Measurements from ENCODE around the gene HS2ST1.

HS2ST1 gene

DNA sequence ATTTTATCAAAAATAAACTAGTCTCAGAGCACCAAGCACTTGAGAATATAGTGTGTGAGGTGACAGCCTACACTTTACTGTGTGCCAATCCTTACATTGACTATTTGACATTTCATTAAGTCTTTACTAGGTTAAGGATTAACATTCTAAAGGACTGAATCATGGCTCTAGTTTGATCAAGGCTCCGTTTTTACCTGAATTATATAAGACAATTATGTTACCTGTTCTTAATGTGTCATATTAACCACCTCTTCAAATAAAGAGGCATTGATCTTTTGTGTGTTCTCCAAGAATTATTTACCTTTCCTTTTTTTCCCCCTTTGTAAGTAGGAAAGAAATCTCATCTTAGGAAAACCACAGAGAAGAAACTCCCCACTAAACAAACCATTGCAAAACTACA is 189.7 kb downstream of the HS2ST1 start:
- ChIA-PET POLR2A (no interaction called here), CTCF (no interaction called here)
- TF ChIP-seq ELF4 (IDR thresholded peaks at IDR 0.05) (no peak), L3MBTL2 (conservative IDR thresholded peaks at IDR 0.05) (no peak), CTBP1 (IDR thresholded peaks at IDR 0.05; ENCODE audit: borderline replicate concordance) (no peak), ARNT (IDR thresholded peaks at IDR 0.05) (no peak), BHLHE40 (IDR thresholded peaks at IDR 0.05; ENCODE audit: borderline replicate concordance) (no peak), NFRKB (IDR thresholded peaks at IDR 0.05) (no peak), FOXK2 (IDR thresholded peaks at IDR 0.05) (no peak), TARDBP (IDR thresholded peaks at IDR 0.05) (no peak), LEF1 (IDR thresholded peaks at IDR 0.05; ENCODE audit: borderline replicate concordance) (no peak), SUZ12 (IDR thresholded peaks at IDR 0.05) (no peak), ZNF384 (IDR thresholded peaks at IDR 0.05) (no peak), FOXM1 (IDR thresholded peaks at IDR 0.05; ENCODE audit: borderline replicate concordance) (no peak)
- TF ChIP-seq, protein P1, sequence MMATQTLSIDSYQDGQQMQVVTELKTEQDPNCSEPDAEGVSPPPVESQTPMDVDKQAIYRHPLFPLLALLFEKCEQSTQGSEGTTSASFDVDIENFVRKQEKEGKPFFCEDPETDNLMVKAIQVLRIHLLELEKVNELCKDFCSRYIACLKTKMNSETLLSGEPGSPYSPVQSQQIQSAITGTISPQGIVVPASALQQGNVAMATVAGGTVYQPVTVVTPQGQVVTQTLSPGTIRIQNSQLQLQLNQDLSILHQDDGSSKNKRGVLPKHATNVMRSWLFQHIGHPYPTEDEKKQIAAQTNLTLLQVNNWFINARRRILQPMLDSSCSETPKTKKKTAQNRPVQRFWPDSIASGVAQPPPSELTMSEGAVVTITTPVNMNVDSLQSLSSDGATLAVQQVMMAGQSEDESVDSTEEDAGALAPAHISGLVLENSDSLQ (IDR thresholded peaks at IDR 0.05), result no peak
- DNase-seq (ENCODE audit: extremely low spot score), result no peak

DNA sequence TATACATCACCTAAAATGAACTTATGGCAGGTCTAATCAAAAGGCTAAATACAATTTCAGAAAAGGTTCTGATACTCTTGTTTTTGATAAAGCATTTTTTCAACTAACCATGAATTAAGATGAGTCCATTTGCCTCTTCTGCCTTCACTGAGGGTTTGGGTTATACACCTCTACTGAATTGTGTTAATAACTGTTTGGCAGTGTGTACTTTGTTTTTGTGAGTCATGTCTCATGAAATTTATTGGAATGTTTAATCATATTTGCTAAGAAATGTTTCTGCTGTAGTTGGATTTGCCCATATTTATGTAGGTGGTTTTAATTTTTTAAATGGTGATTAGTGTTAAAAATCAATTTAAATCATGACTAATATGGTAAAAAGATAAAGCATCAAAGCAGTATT is 190.5 kb downstream of the HS2ST1 start:
- TF ChIP-seq BHLHE40 (IDR thresholded peaks at IDR 0.05; ENCODE audit: borderline replicate concordance), result no peak
- TF ChIP-seq NFRKB (IDR thresholded peaks at IDR 0.05), result no peak
- no peak for TF ChIP-seq L3MBTL2 (conservative IDR thresholded peaks at IDR 0.05)
- no peak for TF ChIP-seq ELF4 (IDR thresholded peaks at IDR 0.05)
- TF ChIP-seq FOXA1 (IDR thresholded peaks at IDR 0.05), result no peak
- TF ChIP-seq ARNT (IDR thresholded peaks at IDR 0.05), result no peak
- no peak for TF ChIP-seq ZNF384 (IDR thresholded peaks at IDR 0.05)
- TF ChIP-seq LEF1 (IDR thresholded peaks at IDR 0.05; ENCODE audit: borderline replicate concordance), result no peak
- ChIA-PET CTCF (no interaction called here), POLR2A (no interaction called here)
- no peak for DNase-seq (ENCODE audit: extremely low spot score)

DNA sequence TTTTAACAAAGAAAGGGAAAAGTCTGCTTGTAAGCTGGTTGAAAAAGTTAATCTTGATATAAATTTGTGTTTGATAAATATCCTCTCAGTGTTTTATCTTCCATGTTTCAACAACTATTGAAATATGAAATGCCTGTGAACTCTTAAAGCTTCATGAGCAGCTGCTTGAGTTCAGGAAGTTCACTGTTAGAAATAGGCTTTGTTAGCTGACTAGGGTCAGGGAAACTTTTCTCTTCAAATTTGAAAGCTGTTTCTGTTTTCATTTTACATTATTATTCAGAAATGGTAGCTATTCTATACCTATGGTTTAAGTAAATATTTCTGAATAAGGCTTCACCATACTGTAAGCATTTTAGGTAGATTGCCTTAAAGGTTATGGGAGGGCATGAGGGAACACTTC is 191.7 kb downstream of the HS2ST1 start:
- DNase-seq (ENCODE audit: extremely low spot score), result no peak
- no peak for TF ChIP-seq HDGF (IDR thresholded peaks at IDR 0.05; ENCODE audit: borderline replicate concordance)
- no peak for TF ChIP-seq BHLHE40 (IDR thresholded peaks at IDR 0.05; ENCODE audit: borderline replicate concordance)
- TF ChIP-seq, protein P1 (IDR thresholded peaks at IDR 0.05), result no peak
- no peak for TF ChIP-seq ELF4 (IDR thresholded peaks at IDR 0.05)
- TF ChIP-seq SUZ12 (IDR thresholded peaks at IDR 0.05), result no peak
- no peak for TF ChIP-seq FOXM1 (IDR thresholded peaks at IDR 0.05; ENCODE audit: borderline replicate concordance)
- TF ChIP-seq TARDBP (IDR thresholded peaks at IDR 0.05), result no peak
- no peak for TF ChIP-seq ZNF384 (IDR thresholded peaks at IDR 0.05)
- TF ChIP-seq LEF1 (IDR thresholded peaks at IDR 0.05; ENCODE audit: borderline replicate concordance), result no peak
- TF ChIP-seq FOXA1 (IDR thresholded peaks at IDR 0.05), result no peak
- no peak for TF ChIP-seq ARNT (IDR thresholded peaks at IDR 0.05)
- no peak for TF ChIP-seq NFRKB (IDR thresholded peaks at IDR 0.05)
- TF ChIP-seq L3MBTL2 (conservative IDR thresholded peaks at IDR 0.05), result no peak
- TF ChIP-seq FOXK2 (IDR thresholded peaks at IDR 0.05), result no peak
- TF ChIP-seq SP1 (IDR thresholded peaks at IDR 0.05), result no peak
- no peak for TF ChIP-seq CTBP1 (IDR thresholded peaks at IDR 0.05; ENCODE audit: borderline replicate concordance)
- CTCF ChIA-PET, result interaction anchor here (0.6 kb wide), 1 partner anchor 8 kb away, joined by 5 read pairs; no protein-coding TSS in a partner anchor
- POLR2A ChIA-PET, result no interaction called here

DNA sequence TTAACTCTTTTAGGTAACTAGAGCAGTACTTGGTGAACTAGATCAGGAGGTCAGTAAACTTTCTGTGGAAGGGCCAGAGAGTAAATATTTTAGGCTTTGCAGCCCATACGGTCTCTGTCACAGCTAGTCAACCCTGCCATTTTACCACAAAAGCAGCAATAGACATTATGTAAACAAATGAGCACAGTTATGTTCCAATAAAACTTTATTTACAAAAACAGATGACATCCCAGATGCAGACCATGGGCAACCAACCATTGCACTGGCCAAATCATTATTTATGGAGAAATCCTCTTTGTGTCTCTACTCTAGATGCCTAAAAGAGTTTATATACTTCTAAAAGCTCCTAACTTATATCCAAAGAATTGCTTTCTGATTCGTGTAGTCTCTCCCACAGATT is 192.4 kb downstream of the HS2ST1 start:
- DNase-seq (ENCODE audit: extremely low spot score), result no peak
- ChIA-PET CTCF (no interaction called here), POLR2A (no interaction called here)
- TF ChIP-seq TARDBP (IDR thresholded peaks at IDR 0.05) (no peak), LEF1 (IDR thresholded peaks at IDR 0.05; ENCODE audit: borderline replicate concordance) (no peak), CTBP1 (IDR thresholded peaks at IDR 0.05; ENCODE audit: borderline replicate concordance) (no peak), SUZ12 (IDR thresholded peaks at IDR 0.05) (no peak), FOXK2 (IDR thresholded peaks at IDR 0.05) (no peak), ARNT (IDR thresholded peaks at IDR 0.05) (no peak), BHLHE40 (IDR thresholded peaks at IDR 0.05; ENCODE audit: borderline replicate concordance) (no peak), FOXM1 (IDR thresholded peaks at IDR 0.05; ENCODE audit: borderline replicate concordance) (no peak), FOXA1 (IDR thresholded peaks at IDR 0.05) (no peak), HDGF (IDR thresholded peaks at IDR 0.05; ENCODE audit: borderline replicate concordance) (no peak), NFRKB (IDR thresholded peaks at IDR 0.05) (no peak), L3MBTL2 (conservative IDR thresholded peaks at IDR 0.05) (no peak), SP1 (IDR thresholded peaks at IDR 0.05) (no peak), ELF4 (IDR thresholded peaks at IDR 0.05) (no peak)
- TF ChIP-seq, protein P1 (IDR thresholded peaks at IDR 0.05), result no peak

DNA sequence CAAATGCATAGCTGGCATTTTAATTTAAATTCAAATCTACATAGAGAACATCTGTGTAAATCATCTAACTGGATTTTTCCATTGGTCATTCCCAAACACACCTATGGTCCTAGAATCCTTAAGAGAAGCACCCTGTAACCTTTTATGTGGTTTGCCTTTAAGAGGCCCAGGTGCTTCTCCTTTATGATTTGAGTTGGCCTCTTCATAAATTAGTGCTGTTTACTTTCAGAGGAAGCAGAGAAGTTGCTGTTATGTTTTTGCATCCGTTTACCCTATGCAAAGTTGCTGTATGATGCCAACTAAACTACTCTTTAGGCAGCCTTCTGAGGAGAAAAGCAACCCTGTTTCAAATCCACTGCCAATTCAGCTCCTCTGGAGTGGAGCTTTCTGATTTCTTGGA is 193.8 kb downstream of the HS2ST1 start:
- TF ChIP-seq SUZ12 (IDR thresholded peaks at IDR 0.05) (no peak), FOXM1 (IDR thresholded peaks at IDR 0.05; ENCODE audit: borderline replicate concordance) (no peak), ARNT (IDR thresholded peaks at IDR 0.05) (no peak), BHLHE40 (IDR thresholded peaks at IDR 0.05; ENCODE audit: borderline replicate concordance) (no peak)
- ChIA-PET CTCF (no interaction called here), POLR2A (no interaction called here)
- no peak for DNase-seq (ENCODE audit: extremely low spot score)

DNA sequence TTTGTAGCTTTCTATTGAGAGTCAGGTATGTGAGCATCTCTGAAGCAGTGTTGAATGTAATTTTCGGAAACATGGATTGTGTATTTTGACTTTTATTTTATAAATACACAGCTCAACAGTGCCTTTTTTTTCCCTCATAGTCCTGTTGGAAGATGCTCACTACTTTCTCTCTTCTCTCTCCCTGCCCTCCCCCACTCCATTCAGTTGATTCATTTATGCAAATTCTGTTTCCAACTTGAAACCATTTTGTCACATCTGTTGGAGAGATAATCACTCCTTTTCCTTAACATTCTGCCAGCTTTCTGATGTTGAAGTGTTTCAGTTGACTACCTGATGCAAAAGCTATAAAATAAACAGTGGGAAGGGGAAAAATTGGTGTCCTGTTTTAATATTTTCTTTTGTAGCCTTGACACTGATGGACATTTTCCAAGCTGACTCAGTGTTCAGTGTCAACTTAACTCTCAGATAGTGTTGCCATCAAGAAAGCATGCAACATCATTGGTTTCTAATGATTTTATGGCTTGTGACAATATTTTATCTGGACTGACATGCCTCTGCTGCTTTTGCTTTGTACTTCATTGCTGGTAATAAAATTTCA is 194.5 kb downstream of the HS2ST1 start:
- TF ChIP-seq ELF4 (IDR thresholded peaks at IDR 0.05), result no peak
- TF ChIP-seq, protein P1 (IDR thresholded peaks at IDR 0.05), result peak; percentile 17; the same call in 1 of the 2 replicates
- TF ChIP-seq FOXA1 (IDR thresholded peaks at IDR 0.05), result no peak
- TF ChIP-seq BHLHE40 (IDR thresholded peaks at IDR 0.05; ENCODE audit: borderline replicate concordance), result no peak
- DNase-seq (ENCODE audit: extremely low spot score), result no peak
- CTCF ChIA-PET, result no interaction called here
- POLR2A ChIA-PET, result no interaction called here
